ENCODE measurements around the gene TFCP2L1. TPM values are rescaled to one million over a fixed set of nuclear protein-coding genes. Genes with fewer than 3 reads are reported as not detected.

The TFCP2L1 gene
- total RNA-seq, 2 experiments from 2014 or later, result 0.17 to 0.30 TPM

DNA sequence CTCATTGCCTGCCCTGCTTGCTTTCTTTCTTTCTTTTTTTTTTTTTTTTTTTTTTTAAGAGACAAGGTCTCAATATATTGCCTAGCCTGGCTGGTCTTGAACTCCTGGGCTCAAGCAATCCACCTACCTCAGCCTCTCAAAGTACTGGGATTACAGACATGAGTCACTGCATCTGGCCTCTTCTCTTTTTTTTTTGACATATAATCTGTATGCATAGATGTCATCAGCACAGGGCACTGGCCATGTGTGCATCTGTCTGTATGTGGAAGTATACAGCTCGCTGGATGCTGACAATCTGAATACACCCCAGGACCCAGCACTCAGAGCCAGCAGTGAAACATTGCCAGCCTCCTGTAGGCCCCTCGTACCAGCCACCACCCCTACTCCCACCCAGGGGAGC lies 49.5 kb downstream of the TFCP2L1 start:
- H3K4me3 ChIP-seq (ENCODE audit: low read length), result no peak overlapping the region
- TF ChIP-seq CTCF (IDR thresholded peaks at IDR 0.05), result no peak
- peaks cover 0 to 2% of the 10 kb centered on the region in 2 experiments for H3K27me3 ChIP-seq (ENCODE audit: control insufficient read depth in 1 of 2, insufficient read depth in 2 of 2, low read length in 2 of 2)
- no peaks in the 10 kb centered on the region for H3K4me1 ChIP-seq (ENCODE audit: insufficient read depth, low read length)
- no peak overlapping the region for H3K4me3 Mint-ChIP-seq
- no peaks in the 10 kb centered on the region for H3K36me3 Mint-ChIP-seq (ENCODE audit: low read depth)
- H3K9me3 ChIP-seq (ENCODE audit: control insufficient read depth in 1 of 2, insufficient read depth in 1 of 2, low read length in 2 of 2), result peaks cover 0 to 19% of the 10 kb centered on the region in 2 experiments
- no peaks in the 10 kb centered on the region for H3K36me3 ChIP-seq (ENCODE audit: insufficient read depth, low read length)
- DNase-seq (no peak), ATAC-seq (ENCODE audit: poor library complexity) (no peak)
- no peaks in the 10 kb centered on the region for H3K27me3 Mint-ChIP-seq
- POLR2A ChIA-PET, result no interaction called here
- no peak overlapping the region for H3K27ac ChIP-seq (ENCODE audit: low read depth in 1 of 2, low read length in 2 of 2)
- CTCF ChIA-PET, result no interaction called here
- H3K27ac Mint-ChIP-seq, result no peak overlapping the region
- no peaks in the 10 kb centered on the region for H3K4me1 Mint-ChIP-seq (ENCODE audit: low read depth)
- no peaks in the 10 kb centered on the region for H3K9me3 Mint-ChIP-seq
- intact Hi-C loops (cut with DNase I, micrococcal nuclease), result no loop called here

GRCh38 chr2:121234791-121235190 lies 50.2 kb downstream of the TFCP2L1 start:
- no peak for TF ChIP-seq CTCF (IDR thresholded peaks at IDR 0.05)
- POLR2A ChIA-PET, result no interaction called here
- H3K4me1 Mint-ChIP-seq (ENCODE audit: low read depth), result no peaks in the 10 kb centered on the region
- peaks cover 0 to 2% of the 10 kb centered on the region in 2 experiments for H3K27me3 ChIP-seq (ENCODE audit: control insufficient read depth in 1 of 2, insufficient read depth in 2 of 2, low read length in 2 of 2)
- H3K9me3 Mint-ChIP-seq, result no peaks in the 10 kb centered on the region
- ATAC-seq (ENCODE audit: poor library complexity) (no peak), DNase-seq (no peak)
- H3K36me3 ChIP-seq (ENCODE audit: insufficient read depth, low read length), result no peaks in the 10 kb centered on the region
- H3K9me3 ChIP-seq (ENCODE audit: control insufficient read depth in 1 of 2, insufficient read depth in 1 of 2, low read length in 2 of 2), result peaks cover 0 to 19% of the 10 kb centered on the region in 2 experiments
- H3K4me3 ChIP-seq (ENCODE audit: low read length), result no peak overlapping the region
- H3K27ac ChIP-seq (ENCODE audit: low read depth in 1 of 2, low read length in 2 of 2), result no peak overlapping the region
- intact Hi-C loops (cut with DNase I, micrococcal nuclease), result no loop called here
- no peak overlapping the region for H3K27ac Mint-ChIP-seq
- no peak overlapping the region for H3K4me3 Mint-ChIP-seq
- no peaks in the 10 kb centered on the region for H3K36me3 Mint-ChIP-seq (ENCODE audit: low read depth)
- no peaks in the 10 kb centered on the region for H3K4me1 ChIP-seq (ENCODE audit: insufficient read depth, low read length)
- H3K27me3 Mint-ChIP-seq, result no peaks in the 10 kb centered on the region
- CTCF ChIA-PET, result no interaction called here

DNA sequence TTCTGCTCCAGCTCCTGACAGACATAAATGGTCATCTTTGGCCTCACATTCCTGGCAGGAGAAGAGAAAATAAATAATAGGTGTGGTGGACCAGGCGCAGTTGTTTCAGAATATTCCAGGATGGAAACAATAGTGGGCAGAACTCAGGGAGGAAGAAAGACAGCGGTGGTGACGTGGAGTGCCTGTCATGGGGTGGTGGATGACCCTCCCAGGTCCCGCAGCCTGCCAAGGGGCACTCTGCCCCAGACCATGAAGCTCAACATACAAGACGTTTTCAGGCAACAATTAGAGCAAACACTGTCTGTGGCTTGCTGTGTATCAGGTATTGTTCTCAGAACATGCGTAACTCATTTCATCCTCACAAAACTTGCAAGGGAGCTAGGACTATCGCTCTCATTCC lies 50.9 kb downstream of the TFCP2L1 start:
- intact Hi-C loops (cut with DNase I, micrococcal nuclease), result no loop called here
- Mint-ChIP-seq H3K27me3 (no peaks in the 10 kb centered on the region), H3K4me3 (no peak overlapping the region), H3K27ac (no peak overlapping the region), H3K36me3 (ENCODE audit: low read depth) (no peaks in the 10 kb centered on the region), H3K4me1 (ENCODE audit: low read depth) (no peaks in the 10 kb centered on the region), H3K9me3 (no peaks in the 10 kb centered on the region)
- ATAC-seq (ENCODE audit: poor library complexity), result no peak
- DNase-seq, result no peak
- POLR2A ChIA-PET, result no interaction called here
- no peaks in the 10 kb centered on the region for H3K36me3 ChIP-seq (ENCODE audit: insufficient read depth, low read length)
- H3K27ac ChIP-seq (ENCODE audit: low read depth in 1 of 2, low read length in 2 of 2), result no peak overlapping the region
- no peak overlapping the region for H3K4me3 ChIP-seq (ENCODE audit: low read length)
- CTCF ChIA-PET, result no interaction called here
- TF ChIP-seq CTCF (IDR thresholded peaks at IDR 0.05), result no peak
- peaks cover 0 to 2% of the 10 kb centered on the region in 2 experiments for H3K27me3 ChIP-seq (ENCODE audit: control insufficient read depth in 1 of 2, insufficient read depth in 2 of 2, low read length in 2 of 2)
- H3K9me3 ChIP-seq (ENCODE audit: control insufficient read depth in 1 of 2, insufficient read depth in 1 of 2, low read length in 2 of 2), result peaks cover 0 to 19% of the 10 kb centered on the region in 2 experiments
- H3K4me1 ChIP-seq (ENCODE audit: insufficient read depth, low read length), result no peaks in the 10 kb centered on the region
